ENCODE data around the gene S100A5. TPM values are rescaled to one million over a fixed set of nuclear protein-coding genes. Genes with fewer than 3 reads are reported as not detected.
A peak's percentile ranks its signal among the peaks of the same experiment; 100 is the strongest.

Gene S100A5
- total RNA-seq, 1 experiment from 2014 or later = not detected

DNA sequence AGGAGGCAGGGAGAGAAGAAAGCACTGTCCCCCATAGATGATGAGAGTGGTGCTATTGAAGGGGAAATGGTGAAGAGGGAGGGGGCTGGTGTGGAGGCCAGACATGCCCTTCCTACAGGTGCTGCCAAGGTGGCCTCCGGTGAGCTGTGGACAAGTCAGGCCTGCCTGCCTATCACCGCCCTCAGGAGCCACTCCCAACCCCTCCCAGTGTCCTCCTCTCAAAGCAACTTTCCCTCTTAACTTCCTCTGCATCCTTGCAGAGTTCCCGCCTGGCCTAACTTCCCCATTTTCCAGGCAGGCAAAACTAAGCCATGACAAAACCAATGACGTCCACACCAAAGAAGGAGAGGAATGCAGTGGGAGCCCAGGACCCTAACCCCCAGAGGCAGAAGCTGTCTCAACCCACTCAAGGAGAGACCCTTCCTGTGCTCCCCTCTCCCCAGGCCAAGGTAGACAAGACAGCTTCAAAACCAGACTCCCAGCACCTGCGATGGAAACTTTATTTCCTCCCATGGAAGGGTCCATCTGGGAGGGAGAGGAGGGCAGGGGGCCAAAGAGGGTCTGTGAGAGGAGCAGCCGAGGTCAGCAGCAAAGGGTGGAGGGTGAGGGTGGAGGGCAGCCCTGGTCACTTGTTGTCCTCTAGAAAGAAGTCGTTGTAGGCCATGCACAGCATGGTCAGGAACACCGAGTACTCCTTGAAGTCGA is 3.9 kb downstream of the S100A5 start:
- no peak for DNase-seq (ENCODE audit: low read depth in 1 of 2, low spot score in 2 of 2)
- Histone ChIP-seq H3K4me1 (replicated peaks) (peaks cover 48% of the 10 kb centered on the region), H3K9me3 (replicated peaks) (no peaks in the 10 kb centered on the region), H3K36me3 (peaks cover 29% of the 10 kb centered on the region), H3K27me3 (replicated peaks) (no peaks in the 10 kb centered on the region), H3K27ac (peak overlapping the region; percentile 87), H3K4me3 (peak overlapping the region; percentile 73)

GRCh38 chr1:153536012-153536670 is 4.6 kb downstream of the S100A5 start:
- Histone ChIP-seq H3K9me3 (replicated peaks) (no peaks in the 10 kb centered on the region), H3K4me1 (replicated peaks) (peaks cover 48% of the 10 kb centered on the region), H3K4me3 (peak overlapping the region; percentile 73), H3K36me3 (peaks cover 29% of the 10 kb centered on the region), H3K27me3 (replicated peaks) (no peaks in the 10 kb centered on the region), H3K27ac (peak overlapping the region; percentile 87)
- DNase-seq (ENCODE audit: low read depth in 1 of 2, low spot score in 2 of 2) = peak; percentile 87 to 96

GRCh38 chr1:153535242-153536011 is 5.3 kb downstream of the S100A5 start, which contains the start of gene S100A6:
Gene S100A6 (minus strand): TSS chr1:153535991. CDS start chr1:153535339, 652 bp downstream.
- Histone ChIP-seq H3K4me1 (replicated peaks) (peaks cover 42% of the 10 kb centered on the region), H3K27me3 (replicated peaks) (no peaks in the 10 kb centered on the region), H3K9me3 (replicated peaks) (no peaks in the 10 kb centered on the region), H3K4me3 (peak within 1 kb of the TSS; percentile 73), H3K27ac (peak within 1 kb of the TSS; percentile 87), H3K36me3 (peaks cover 29% of the 10 kb centered on the region)
- peak; percentile 64 to 65 for DNase-seq (ENCODE audit: low read depth in 1 of 2, low spot score in 2 of 2)

GRCh38 chr1:153534925-153535241 is 5.9 kb downstream of the S100A5 start:
- DNase-seq (ENCODE audit: low read depth in 1 of 2, low spot score in 2 of 2) = no peak
- Histone ChIP-seq H3K4me1 (replicated peaks) (peaks cover 40% of the 10 kb centered on the region), H3K27ac (0 out of 2 replicates have a peak overlapping the region, but pooled peaks have one; percentile 86), H3K36me3 (peaks cover 29% of the 10 kb centered on the region), H3K27me3 (replicated peaks) (no peaks in the 10 kb centered on the region), H3K9me3 (replicated peaks) (no peaks in the 10 kb centered on the region), H3K4me3 (peak overlapping the region; percentile 73)

GRCh38 chr1:153534226-153534924 is 6.4 kb downstream of the S100A5 start:
- no peaks in the 10 kb centered on the region for H3K9me3 ChIP-seq (replicated peaks)
- H3K4me1 ChIP-seq (replicated peaks) = peaks cover 40% of the 10 kb centered on the region
- H3K4me3 ChIP-seq = peak overlapping the region; percentile 73
- peaks cover 29% of the 10 kb centered on the region for H3K36me3 ChIP-seq
- no peaks in the 10 kb centered on the region for H3K27me3 ChIP-seq (replicated peaks)
- DNase-seq (ENCODE audit: low read depth in 1 of 2, low spot score in 2 of 2) = no peak
- H3K27ac ChIP-seq = peak overlapping the region; percentile 86

DNA sequence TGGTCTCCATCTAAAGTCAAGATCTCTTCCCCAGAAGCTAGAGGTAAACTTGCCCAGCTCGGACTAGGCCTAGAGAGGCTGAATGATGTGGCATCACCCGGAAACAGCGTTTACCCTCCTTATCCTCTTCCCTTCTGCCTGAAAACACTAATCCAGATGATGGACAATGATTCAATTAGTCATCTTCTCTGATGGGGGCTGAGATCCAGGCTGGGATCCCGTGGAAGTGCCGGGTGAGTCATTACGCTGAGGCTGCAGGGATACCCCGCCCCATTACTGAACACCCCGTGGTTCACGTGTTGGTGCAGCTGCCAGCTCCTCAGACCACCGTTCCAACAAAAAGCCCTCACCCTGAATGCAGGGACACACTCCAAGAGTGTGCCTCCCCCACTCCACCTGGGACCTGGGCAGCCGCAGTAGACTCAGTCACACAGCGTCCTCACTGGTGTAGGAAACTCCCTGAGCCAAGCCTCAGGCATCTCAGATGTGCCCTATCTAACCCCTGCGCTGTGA is 7.0 kb downstream of the S100A5 start:
- DNase-seq (ENCODE audit: low read depth in 1 of 2, low spot score in 2 of 2) = peak; percentile 90 to 91
- H3K4me3 ChIP-seq = peak overlapping the region; percentile 73
- peaks cover 40% of the 10 kb centered on the region for H3K4me1 ChIP-seq (replicated peaks)
- peaks cover 32% of the 10 kb centered on the region for H3K36me3 ChIP-seq
- no peaks in the 10 kb centered on the region for H3K27me3 ChIP-seq (replicated peaks)
- no peaks in the 10 kb centered on the region for H3K9me3 ChIP-seq (replicated peaks)
- peak overlapping the region; percentile 86 for H3K27ac ChIP-seq

DNA sequence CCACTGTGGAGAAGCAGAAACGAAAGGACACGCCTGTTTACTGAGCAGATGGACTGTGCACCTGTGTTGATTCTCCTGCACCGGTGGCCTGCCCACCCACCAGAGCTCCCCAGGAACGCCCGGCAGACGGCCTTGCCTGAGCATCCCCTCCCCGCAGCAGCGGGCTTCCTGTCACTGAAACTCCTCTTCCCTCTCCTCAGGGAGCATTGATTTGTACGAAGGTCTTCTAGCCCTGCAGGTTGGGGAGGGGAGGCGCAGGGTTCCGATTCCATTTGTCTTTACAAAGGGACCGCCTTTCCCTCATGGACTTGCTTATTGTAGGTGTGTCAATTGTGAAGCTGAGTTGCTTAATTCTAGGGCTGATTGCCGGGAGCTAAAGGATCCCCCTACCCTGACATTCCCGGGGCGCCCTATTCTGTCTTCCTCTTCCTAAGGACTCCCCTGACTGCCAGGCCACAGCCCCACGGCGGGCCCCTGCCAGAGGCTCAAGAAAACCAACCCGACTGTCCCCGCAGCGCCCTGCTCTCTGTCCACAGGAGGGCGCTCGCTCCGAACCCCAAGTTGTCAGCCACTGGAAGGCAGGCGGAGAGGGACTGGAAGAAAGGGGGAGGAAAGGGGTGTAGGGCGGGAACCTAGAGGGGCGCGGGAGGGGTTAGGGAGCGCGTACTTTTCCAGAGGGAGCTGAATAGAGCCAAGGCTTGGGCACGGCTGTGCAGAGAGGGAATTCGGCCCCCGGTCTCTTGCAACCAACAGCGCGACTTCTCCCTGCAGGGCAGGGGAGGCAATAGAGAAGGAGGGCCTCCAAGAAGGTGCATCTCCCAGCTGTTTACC is 7.8 kb downstream of the S100A5 start:
- Histone ChIP-seq H3K27ac (peak overlapping the region; percentile 86), H3K36me3 (peaks cover 32% of the 10 kb centered on the region), H3K9me3 (replicated peaks) (no peaks in the 10 kb centered on the region), H3K27me3 (replicated peaks) (no peaks in the 10 kb centered on the region), H3K4me3 (peak overlapping the region; percentile 73), H3K4me1 (replicated peaks) (peaks cover 40% of the 10 kb centered on the region)
- DNase-seq (ENCODE audit: low read depth in 1 of 2, low spot score in 2 of 2) = peak; percentile 76 to 80

- no peak for DNase-seq (ENCODE audit: low read depth in 1 of 2, low spot score in 2 of 2)
- peaks cover 32% of the 10 kb centered on the region for H3K36me3 ChIP-seq
- no peaks in the 10 kb centered on the region for H3K27me3 ChIP-seq (replicated peaks)
- no peaks in the 10 kb centered on the region for H3K9me3 ChIP-seq (replicated peaks)
- H3K27ac ChIP-seq = no peak overlapping the region
- H3K4me3 ChIP-seq = no peak overlapping the region
- peaks cover 40% of the 10 kb centered on the region for H3K4me1 ChIP-seq (replicated peaks)
Observed at GRCh38 chr1:153532181-153532580, 8.6 kb downstream of the S100A5 start.

GRCh38 chr1:153531638-153532037 is 9.1 kb downstream of the S100A5 start:
- no peaks in the 10 kb centered on the region for H3K27me3 ChIP-seq (replicated peaks)
- peaks cover 32% of the 10 kb centered on the region for H3K36me3 ChIP-seq
- no peak overlapping the region for H3K4me3 ChIP-seq
- H3K4me1 ChIP-seq (replicated peaks) = peaks cover 38% of the 10 kb centered on the region
- no peaks in the 10 kb centered on the region for H3K9me3 ChIP-seq (replicated peaks)
- H3K27ac ChIP-seq = no peak overlapping the region
- no peak for DNase-seq (ENCODE audit: low read depth in 1 of 2, low spot score in 2 of 2)

- Histone ChIP-seq H3K27ac (no peak overlapping the region), H3K4me1 (replicated peaks) (peaks cover 6% of the 10 kb centered on the region), H3K9me3 (replicated peaks) (no peaks in the 10 kb centered on the region), H3K27me3 (replicated peaks) (no peaks in the 10 kb centered on the region), H3K36me3 (peaks cover 3% of the 10 kb centered on the region), H3K4me3 (no peak overlapping the region)
- DNase-seq (ENCODE audit: low read depth in 1 of 2, low spot score in 2 of 2) = no peak
Observed at GRCh38 chr1:153527683-153528040, 13.1 kb downstream of the S100A5 start.

DNA sequence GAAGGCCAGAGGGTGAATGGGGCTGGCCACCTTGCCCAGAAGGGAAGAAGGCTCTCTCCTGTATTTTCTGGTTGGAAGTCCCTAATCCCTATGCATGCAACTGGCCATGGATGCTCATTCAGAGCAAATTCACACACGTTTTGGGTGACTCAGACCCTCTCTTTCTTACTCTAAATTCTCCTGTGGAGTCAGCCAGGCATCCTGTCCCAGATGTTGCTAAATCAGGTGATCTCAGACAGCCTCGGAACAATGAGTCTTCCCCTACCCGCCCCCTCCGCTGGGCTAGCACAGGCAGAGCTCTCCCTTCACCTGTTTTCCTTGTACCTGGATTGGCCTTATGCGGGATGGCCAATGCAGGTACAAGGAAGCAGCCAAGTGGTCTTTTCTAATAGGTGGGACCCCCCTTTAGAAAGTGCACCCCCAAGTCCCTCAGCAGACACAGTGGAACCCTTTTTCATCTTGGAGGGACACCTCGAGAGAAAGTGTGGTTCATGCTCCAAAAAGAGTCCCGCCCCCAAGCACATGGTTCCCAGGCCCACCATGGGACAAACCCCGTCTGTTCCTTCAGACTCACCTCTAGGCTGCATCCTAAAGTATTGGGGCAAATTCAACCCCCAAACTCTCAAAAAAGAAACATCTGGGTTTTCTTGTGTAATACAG is 13.6 kb downstream of the S100A5 start:
- no peaks in the 10 kb centered on the region for H3K9me3 ChIP-seq (replicated peaks)
- H3K4me3 ChIP-seq = no peak overlapping the region
- H3K4me1 ChIP-seq (replicated peaks) = peaks cover 2% of the 10 kb centered on the region
- H3K27me3 ChIP-seq (replicated peaks) = no peaks in the 10 kb centered on the region
- no peak for DNase-seq (ENCODE audit: low read depth in 1 of 2, low spot score in 2 of 2)
- H3K27ac ChIP-seq = no peak overlapping the region
- H3K36me3 ChIP-seq = peaks cover 3% of the 10 kb centered on the region; the same call in 1 of the 2 replicates

- no peaks in the 10 kb centered on the region for H3K27me3 ChIP-seq (replicated peaks)
- H3K27ac ChIP-seq = no peak overlapping the region
- no peaks in the 10 kb centered on the region for H3K9me3 ChIP-seq (replicated peaks)
- H3K36me3 ChIP-seq = peaks cover 3% of the 10 kb centered on the region; the same call in 1 of the 2 replicates
- H3K4me1 ChIP-seq (replicated peaks) = no peaks in the 10 kb centered on the region
- no peak for DNase-seq (ENCODE audit: low read depth in 1 of 2, low spot score in 2 of 2)
- no peak overlapping the region for H3K4me3 ChIP-seq
Observed at GRCh38 chr1:153526132-153526543, 14.6 kb downstream of the S100A5 start.

Measured in SJSA1 (cell line).